Endodermal cell (in vitro differentiated cells): ENCODE measurements around the gene ACAD10. TPM values are rescaled to one million over a fixed set of nuclear protein-coding genes. Genes with fewer than 3 reads are reported as not detected.
A peak's percentile ranks its signal among the peaks of the same experiment; 100 is the strongest.

Experiments used
- DNase-seq: peaks from one replicate; pipeline ENCODE4 v3.0.0-alpha.2; 2017
- H3K27ac ChIP-seq: 2 replicates; pipeline ENCODE4 v1.5.1; 2013; ENCODE audit warnings: mild to moderate bottlenecking, low read depth, low read length, moderate library complexity
- H3K27me3 ChIP-seq: 2 replicates; pipeline ENCODE4 v1.6.1; 2013; ENCODE audit warnings: mild to moderate bottlenecking, low read length, moderate library complexity; ENCODE audit not compliant: insufficient read depth, control insufficient read depth, poor library complexity, severe bottlenecking
- H3K36me3 ChIP-seq: 2 replicates; pipeline ENCODE4 v1.7.0; 2013; ENCODE audit warnings: mild to moderate bottlenecking, low read length, moderate library complexity; ENCODE audit not compliant: control insufficient read depth, insufficient read depth
- H3K4me1 ChIP-seq: one replicate; pipeline ENCODE4 v1.7.0; 2013; ENCODE audit warnings: low read length; ENCODE audit not compliant: control insufficient read depth, insufficient read depth
- H3K4me3 ChIP-seq: 2 replicates; pipeline ENCODE4 v1.5.1; 2013; ENCODE audit warnings: mild to moderate bottlenecking, low read length, moderate library complexity
- H3K9ac ChIP-seq: 2 replicates; pipeline ENCODE4 v1.6.1; 2013; ENCODE audit warnings: mild to moderate bottlenecking, low read length, moderate library complexity; ENCODE audit not compliant: poor library complexity, severe bottlenecking; ENCODE audit errors: extremely low read depth
- H3K9me3 ChIP-seq: 2 replicates; pipeline ENCODE4 v1.6.1; 2013; ENCODE audit warnings: mild to moderate bottlenecking, low read length, moderate library complexity; ENCODE audit not compliant: control insufficient read depth
- H3K27ac Mint-ChIP-seq: 2 replicates; pipeline ENCODE4 v1.8.0; 2020; ENCODE audit warnings: mixed read lengths
- H3K27me3 Mint-ChIP-seq: 2 replicates; pipeline ENCODE4 v1.8.0; 2021; ENCODE audit warnings: mild to moderate bottlenecking, mixed read lengths; ENCODE audit not compliant: insufficient read depth
- H3K36me3 Mint-ChIP-seq: 2 replicates; pipeline ENCODE4 v1.8.0; 2020; ENCODE audit warnings: low read depth, mixed read lengths
- H3K4me1 Mint-ChIP-seq: 2 replicates; pipeline ENCODE4 v1.8.0; 2020; ENCODE audit warnings: mixed read lengths
- H3K4me3 Mint-ChIP-seq: 2 replicates; pipeline ENCODE4 v1.8.0; 2020; ENCODE audit warnings: mild to moderate bottlenecking, moderate library complexity, mixed read lengths
- H3K9me3 Mint-ChIP-seq: 2 replicates; pipeline ENCODE4 v1.8.0; 2020; ENCODE audit warnings: mild to moderate bottlenecking, mixed read lengths
- CTCF ChIP-seq: fragments of 200-600 bp; sonication (generic); conservative IDR thresholded peaks from 2 replicates; pipeline ENCODE4 v1.5.0; 2021; ENCODE audit warnings: antibody characterized with exemption, mild to moderate bottlenecking
- WGBS, 2 experiments: methylation state at CpG; one replicate each; pipeline versions ENCODE4 v1.1.5 to v1.1.7; 2013; ENCODE audit warnings: missing lambda C conversion rate in 2 of 2, mixed read lengths in 1 of 2; ENCODE audit not compliant: insufficient coverage in 1 of 2, insufficient read length in 1 of 2; 5-methylcytosine and 5-hydroxymethylcytosine counted together
- total RNA-seq, 2 donors: library from RNA; stranded (reverse); fragmentation: NEBNext Ultra II Directional in 1 of 2; extraction: Animal tissue kit (Norgen Biotek cat#: 25700) in 1 of 2; gene quantifications; 2 replicates in 1 of 2; 3 replicates in 1 of 2; pipeline ENCODE4 v1.2.1, GENCODE V29; 2021

ACAD10 gene
- total RNA-seq, 2 donors from 2014 or later, result 43.7 to 47.0 TPM

- no peak overlapping the region for H3K4me3 Mint-ChIP-seq
- no peaks in the 10 kb centered on the region for H3K9me3 ChIP-seq
- no peaks in the 10 kb centered on the region for H3K9me3 Mint-ChIP-seq
- no peak for TF ChIP-seq CTCF
- H3K36me3 ChIP-seq, result peaks cover 24% of the 10 kb centered on the region
- H3K27ac ChIP-seq, result no peak overlapping the region
- H3K27me3 ChIP-seq, result no peaks in the 10 kb centered on the region
- 91 to 92% methylated on average over 7 of the region's 7 CpGs for WGBS, 2 experiments
- no peaks in the 10 kb centered on the region for H3K27me3 Mint-ChIP-seq
- H3K4me1 ChIP-seq, result peaks cover 9% of the 10 kb centered on the region
- DNase-seq, result no peak
- H3K4me1 Mint-ChIP-seq, result peaks cover 10% of the 10 kb centered on the region
- no peak overlapping the region for H3K27ac Mint-ChIP-seq
- H3K9ac ChIP-seq, result no peak overlapping the region
- no peak overlapping the region for H3K4me3 ChIP-seq
- peaks cover 46% of the 10 kb centered on the region for H3K36me3 Mint-ChIP-seq
These were observed 63.0 kb downstream of the ACAD10 start for GRCh38 chr12:111748867-111749266.

GRCh38 chr12:111749391-111749790, 63.5 kb downstream of the ACAD10 start:
- Histone ChIP-seq H3K9ac (no peak overlapping the region), H3K9me3 (no peaks in the 10 kb centered on the region), H3K4me3 (no peak overlapping the region), H3K27me3 (no peaks in the 10 kb centered on the region), H3K4me1 (peaks cover 9% of the 10 kb centered on the region), H3K27ac (no peak overlapping the region), H3K36me3 (peaks cover 24% of the 10 kb centered on the region)
- Mint-ChIP-seq H3K27me3 (no peaks in the 10 kb centered on the region), H3K27ac (no peak overlapping the region), H3K4me3 (no peak overlapping the region), H3K4me1 (peaks cover 10% of the 10 kb centered on the region), H3K36me3 (peaks cover 41% of the 10 kb centered on the region), H3K9me3 (no peaks in the 10 kb centered on the region)
- no peak for TF ChIP-seq CTCF
- DNase-seq, result peak; percentile 29
- WGBS, 2 experiments, result 86 to 94% methylated on average over 3 to 4 of the region's 4 CpGs

- no peak overlapping the region for H3K4me3 ChIP-seq
- peak; percentile 96 for TF ChIP-seq CTCF
- H3K27ac Mint-ChIP-seq, result no peak overlapping the region
- 75 to 100% methylated on average over 9 to 23 of the region's 23 CpGs for WGBS, 2 experiments
- H3K9ac ChIP-seq, result no peak overlapping the region
- H3K27me3 Mint-ChIP-seq, result no peaks in the 10 kb centered on the region
- H3K9me3 ChIP-seq, result no peaks in the 10 kb centered on the region
- peaks cover 3% of the 10 kb centered on the region for H3K36me3 ChIP-seq
- peaks cover 19% of the 10 kb centered on the region for H3K36me3 Mint-ChIP-seq
- peak; percentile 92 for DNase-seq
- H3K27me3 ChIP-seq, result no peaks in the 10 kb centered on the region
- H3K4me1 Mint-ChIP-seq, result peaks cover 7% of the 10 kb centered on the region
- no peak overlapping the region for H3K27ac ChIP-seq
- H3K4me3 Mint-ChIP-seq, result no peak overlapping the region
- H3K4me1 ChIP-seq, result no peaks in the 10 kb centered on the region
- H3K9me3 Mint-ChIP-seq, result no peaks in the 10 kb centered on the region
These were observed 67.5 kb downstream of the ACAD10 start for GRCh38 chr12:111753144-111753881.
